Measurements from ENCODE around the gene MRLN.
"Not testable (repeated sequence)": the region's sequence is repeated elsewhere in the genome, so short reads cannot be mapped to it uniquely, and the experiment has no call there.

MRLN gene

DNA sequence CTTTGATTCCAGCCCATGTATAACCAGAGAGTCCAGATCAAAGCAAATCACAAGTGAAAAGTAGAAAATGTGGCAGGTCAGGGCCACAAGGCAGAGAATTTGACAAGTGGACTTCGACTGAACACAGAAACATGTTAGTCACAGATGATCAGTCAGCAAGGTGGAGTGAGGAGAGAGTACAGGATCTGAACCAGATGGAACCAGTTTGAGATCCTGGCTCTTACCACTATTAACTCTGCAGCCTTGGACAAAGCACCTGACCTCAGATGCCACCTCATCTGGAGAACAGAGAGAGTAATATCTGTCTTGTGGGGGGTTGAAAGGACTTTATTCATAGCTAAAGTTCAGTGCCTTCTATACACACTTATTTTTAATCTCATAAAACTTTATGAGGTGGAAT, 4.4 kb downstream of the MRLN start:
- no peak for DNase-seq (ENCODE audit: low read depth)
- H3K4me3 ChIP-seq (ENCODE audit: low read depth, low read length): no peak overlapping the region
- TF ChIP-seq, protein P1, sequence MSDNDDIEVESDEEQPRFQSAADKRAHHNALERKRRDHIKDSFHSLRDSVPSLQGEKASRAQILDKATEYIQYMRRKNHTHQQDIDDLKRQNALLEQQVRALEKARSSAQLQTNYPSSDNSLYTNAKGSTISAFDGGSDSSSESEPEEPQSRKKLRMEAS (IDR thresholded peaks at IDR 0.05; ENCODE audit: low read depth, low read length): no peak
- no peak for TF ChIP-seq POLR2A (IDR thresholded peaks at IDR 0.05; ENCODE audit: extremely low read depth, insufficient read length)
- TF ChIP-seq, protein P2, sequence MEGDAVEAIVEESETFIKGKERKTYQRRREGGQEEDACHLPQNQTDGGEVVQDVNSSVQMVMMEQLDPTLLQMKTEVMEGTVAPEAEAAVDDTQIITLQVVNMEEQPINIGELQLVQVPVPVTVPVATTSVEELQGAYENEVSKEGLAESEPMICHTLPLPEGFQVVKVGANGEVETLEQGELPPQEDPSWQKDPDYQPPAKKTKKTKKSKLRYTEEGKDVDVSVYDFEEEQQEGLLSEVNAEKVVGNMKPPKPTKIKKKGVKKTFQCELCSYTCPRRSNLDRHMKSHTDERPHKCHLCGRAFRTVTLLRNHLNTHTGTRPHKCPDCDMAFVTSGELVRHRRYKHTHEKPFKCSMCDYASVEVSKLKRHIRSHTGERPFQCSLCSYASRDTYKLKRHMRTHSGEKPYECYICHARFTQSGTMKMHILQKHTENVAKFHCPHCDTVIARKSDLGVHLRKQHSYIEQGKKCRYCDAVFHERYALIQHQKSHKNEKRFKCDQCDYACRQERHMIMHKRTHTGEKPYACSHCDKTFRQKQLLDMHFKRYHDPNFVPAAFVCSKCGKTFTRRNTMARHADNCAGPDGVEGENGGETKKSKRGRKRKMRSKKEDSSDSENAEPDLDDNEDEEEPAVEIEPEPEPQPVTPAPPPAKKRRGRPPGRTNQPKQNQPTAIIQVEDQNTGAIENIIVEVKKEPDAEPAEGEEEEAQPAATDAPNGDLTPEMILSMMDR (IDR thresholded peaks at IDR 0.05; ENCODE audit: low read depth, low read length): no peak
- TF ChIP-seq MYC (IDR thresholded peaks at IDR 0.05; ENCODE audit: low read depth, low read length): no peak

DNA sequence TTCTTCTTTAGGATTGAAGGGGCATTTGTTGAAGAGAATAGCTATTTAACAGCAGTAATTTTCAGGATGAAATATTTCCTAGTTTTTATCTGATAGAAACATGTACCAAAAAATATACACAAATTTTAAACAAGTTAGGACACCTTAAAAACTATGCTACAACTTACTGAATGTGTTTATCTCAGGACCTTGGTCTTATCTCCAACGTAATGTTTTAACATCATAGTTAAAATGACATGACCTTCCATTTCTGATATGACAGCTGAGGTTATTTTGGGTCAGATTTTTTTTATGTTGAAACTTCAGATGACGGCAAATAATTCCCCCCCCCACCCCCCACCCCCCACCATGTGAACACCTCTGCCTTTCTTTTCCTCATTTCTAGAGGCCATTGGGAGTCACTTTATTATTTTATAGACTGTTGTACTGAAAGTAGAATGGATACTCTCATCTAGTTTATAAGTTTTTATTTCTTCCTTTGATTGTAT, 8.0 kb downstream of the MRLN start:
- DNase-seq (ENCODE audit: low read depth): no peak
- no peak overlapping the region for H3K4me3 ChIP-seq (ENCODE audit: low read depth, low read length)
- TF ChIP-seq MYC (IDR thresholded peaks at IDR 0.05; ENCODE audit: low read depth, low read length) (no peak), POLR2A (IDR thresholded peaks at IDR 0.05; ENCODE audit: extremely low read depth, insufficient read length) (no peak)
- TF ChIP-seq, protein P2 (IDR thresholded peaks at IDR 0.05; ENCODE audit: low read depth, low read length): no peak
- TF ChIP-seq, protein P1 (IDR thresholded peaks at IDR 0.05; ENCODE audit: low read depth, low read length): no peak

DNA sequence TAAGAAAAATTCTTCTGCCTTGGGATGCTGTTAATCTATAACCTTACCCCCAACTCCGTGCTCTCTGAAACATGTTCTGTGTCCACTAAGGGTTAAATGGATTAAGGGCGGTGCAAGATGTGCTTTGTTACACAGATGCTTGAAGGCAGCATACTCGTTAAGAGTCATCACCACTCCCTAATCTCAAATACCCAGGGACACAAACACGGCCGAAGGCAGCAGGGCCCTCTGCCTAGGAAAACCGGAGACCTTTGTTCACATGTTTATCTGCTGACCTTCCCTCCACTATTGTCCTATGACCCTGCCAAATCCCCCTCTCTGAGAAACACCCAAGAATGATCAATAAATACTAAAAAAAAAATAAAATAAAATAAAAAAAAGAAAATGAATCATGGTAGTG, 8.5 kb downstream of the MRLN start:
- not testable (repeated sequence) for H3K4me3 ChIP-seq (ENCODE audit: low read depth, low read length)

DNA sequence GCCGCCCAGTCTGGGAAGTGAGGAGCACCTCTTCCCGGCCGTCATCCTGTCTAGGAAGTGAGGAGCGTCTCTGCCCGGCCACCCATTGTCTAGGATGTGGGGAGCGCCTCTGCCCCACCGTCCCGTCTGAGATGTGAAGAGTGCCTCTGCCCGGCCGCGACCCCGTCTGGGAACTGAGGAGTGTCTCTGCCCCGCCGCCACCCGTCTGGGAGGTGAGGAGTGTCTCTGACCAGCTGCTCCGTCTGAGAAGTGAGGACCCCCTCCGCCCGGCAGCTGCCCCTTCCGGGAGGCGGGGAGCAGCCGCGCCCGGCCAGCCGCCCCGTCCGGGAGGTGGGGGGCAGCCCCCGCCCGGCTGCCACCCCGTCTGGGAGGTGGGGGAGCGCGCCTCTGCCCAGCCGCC, 9.1 kb downstream of the MRLN start:
- H3K4me3 ChIP-seq (ENCODE audit: low read depth, low read length); DNase-seq (ENCODE audit: low read depth): not testable (repeated sequence)

More for the DNA sequence above, 8.5 kb downstream of the MRLN start:
- DNase-seq (ENCODE audit: low read depth): not testable (repeated sequence)

DNA sequence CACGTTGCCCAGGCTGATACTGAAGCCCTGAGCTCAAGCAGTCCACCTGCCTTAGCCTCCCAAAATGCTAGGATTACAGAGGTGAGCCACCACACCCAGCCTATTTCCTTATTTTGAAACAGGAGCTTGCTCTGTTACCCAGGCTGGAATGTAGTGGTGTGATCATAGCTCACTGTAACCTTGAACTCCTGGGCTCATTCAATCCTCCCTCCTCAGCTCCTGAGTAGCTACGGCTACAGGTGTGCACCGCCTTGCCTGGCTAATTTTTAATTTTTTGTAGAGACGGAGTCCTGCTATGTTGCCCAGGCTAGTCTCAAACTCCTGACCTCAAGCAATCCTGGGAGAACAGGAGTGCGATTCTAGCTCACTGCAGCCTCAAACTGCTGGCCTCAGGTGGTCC, 11.7 kb downstream of the MRLN start:
- no peak for TF ChIP-seq MYC (IDR thresholded peaks at IDR 0.05; ENCODE audit: low read depth, low read length)
- TF ChIP-seq, protein P1 (IDR thresholded peaks at IDR 0.05; ENCODE audit: low read depth, low read length): no peak
- DNase-seq (ENCODE audit: low read depth): no peak
- no peak overlapping the region for H3K4me3 ChIP-seq (ENCODE audit: low read depth, low read length)

DNA sequence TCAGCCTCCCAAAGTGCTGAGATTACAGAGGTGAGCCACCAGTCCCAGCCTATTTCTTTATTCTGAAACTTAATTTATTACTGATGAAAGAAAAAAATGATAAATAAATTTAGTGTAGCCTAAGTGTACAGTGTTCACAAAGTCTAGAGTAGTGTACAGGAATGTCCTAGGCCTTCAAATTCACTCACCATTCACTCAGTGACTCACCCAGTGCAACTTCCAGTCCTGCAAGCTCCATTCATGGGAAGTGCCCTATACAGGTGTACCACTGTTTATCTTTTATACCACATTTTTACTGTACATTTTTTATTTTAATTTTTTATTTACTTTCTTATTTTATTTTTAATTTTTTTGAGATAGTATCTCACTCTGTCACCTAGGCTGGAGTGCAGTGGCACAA, 12.2 kb downstream of the MRLN start:
- no peak overlapping the region for H3K4me3 ChIP-seq (ENCODE audit: low read depth, low read length)
- no peak for DNase-seq (ENCODE audit: low read depth)
- TF ChIP-seq, protein P2 (IDR thresholded peaks at IDR 0.05; ENCODE audit: low read depth, low read length): no peak
- TF ChIP-seq, protein P1 (IDR thresholded peaks at IDR 0.05; ENCODE audit: low read depth, low read length): no peak
- TF ChIP-seq POLR2A (IDR thresholded peaks at IDR 0.05; ENCODE audit: extremely low read depth, insufficient read length) (no peak), MYC (IDR thresholded peaks at IDR 0.05; ENCODE audit: low read depth, low read length) (no peak)

DNA sequence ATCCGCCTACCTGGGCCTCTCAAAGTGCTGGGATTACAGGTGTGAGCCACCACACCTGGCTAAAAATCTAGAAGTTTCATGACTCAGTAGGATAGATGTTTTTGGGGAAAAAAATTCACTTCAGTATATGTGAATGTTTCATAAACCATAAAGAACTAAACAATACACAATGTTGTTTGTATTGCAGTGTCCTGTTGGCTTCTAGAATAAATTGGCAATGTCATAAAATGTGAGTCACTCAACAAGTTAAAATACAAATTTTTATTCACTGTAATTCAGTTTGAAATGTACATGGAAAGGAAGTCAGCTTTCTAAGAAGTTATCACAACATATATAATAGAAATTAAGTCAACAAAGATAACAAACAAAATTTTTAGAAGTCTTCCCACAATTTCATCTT, 16.5 kb downstream of the MRLN start:
- TF ChIP-seq POLR2A (IDR thresholded peaks at IDR 0.05; ENCODE audit: extremely low read depth, insufficient read length): no peak
- TF ChIP-seq, protein P2 (IDR thresholded peaks at IDR 0.05; ENCODE audit: low read depth, low read length): no peak
- DNase-seq (ENCODE audit: low read depth): no peak
- no peak overlapping the region for H3K4me3 ChIP-seq (ENCODE audit: low read depth, low read length)

DNA sequence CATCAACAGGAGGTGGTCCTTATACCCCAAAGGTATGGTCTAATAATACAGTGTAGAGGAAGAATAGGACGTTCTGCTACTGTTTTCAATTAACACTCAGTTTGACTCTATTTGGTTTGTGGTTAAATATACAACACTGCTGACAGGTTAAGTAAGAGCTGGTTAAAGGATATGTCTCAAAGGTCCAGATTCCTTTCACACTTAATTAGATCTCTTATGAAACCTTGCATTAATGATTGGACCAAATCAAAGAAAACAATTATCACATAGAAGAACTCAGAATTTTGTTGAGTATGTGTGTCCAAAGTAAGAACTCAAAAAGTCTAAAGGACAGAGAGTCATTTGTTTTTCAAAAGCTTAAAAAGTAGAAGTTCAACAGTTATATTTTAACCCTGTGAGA, 18.0 kb downstream of the MRLN start:
- TF ChIP-seq MYC (IDR thresholded peaks at IDR 0.05; ENCODE audit: low read depth, low read length): no peak
- TF ChIP-seq, protein P2 (IDR thresholded peaks at IDR 0.05; ENCODE audit: low read depth, low read length): no peak
- DNase-seq (ENCODE audit: low read depth): no peak
- H3K4me3 ChIP-seq (ENCODE audit: low read depth, low read length): no peak overlapping the region

All from NB4 (cell line).